Panc1 (cell line): Measurements from ENCODE around the gene CORO7. TPM values are rescaled to one million over a fixed set of nuclear protein-coding genes. Genes with fewer than 3 reads are reported as not detected.

Source experiments
- ATAC-seq: fragments of 200-7000 bp; cut with Tn5 transposase; 2 replicates; pipeline ENCODE4 v1.9.1; 2020; ENCODE audit warnings: mild to moderate bottlenecking, moderate library complexity
- BruUV-seq: library from RNA; stranded (reverse); fragments of 400-500 nt; replicated peaks from 2 replicates; lab custom pipeline; 2021; lab: Mats Ljungman, UMichigan
- CTCF ChIA-PET: fragments of 300-600 bp; sonication (Branson Sonifier 250); formaldehyde crosslinking; loops from one replicate; lab custom pipeline; 2022; ENCODE audit warnings: antibody characterized with exemption; lab: Charles Lee
- POLR2A ChIA-PET: fragments of 300-600 bp; sonication (Branson Sonifier 250); formaldehyde crosslinking; loops from one replicate; lab custom pipeline; 2022; ENCODE audit warnings: antibody characterized with exemption; lab: Charles Lee
- DNase-seq: peaks from one replicate; pipeline ENCODE4 v3.0.0-alpha.2; 2010; ENCODE audit warnings: low read depth, low spot score
- H3K27ac ChIP-seq: 2 replicates; pipeline ENCODE4 v1.5.1; 2011; ENCODE audit warnings: mild to moderate bottlenecking, low read length, inconsistent platforms
- H3K27me3 ChIP-seq: fragments of 200-500 bp; sonication (Bioruptor generic); 2 replicates; pipeline ENCODE4 v1.6.0; 2014; ENCODE audit warnings: low read length, inconsistent platforms; ENCODE audit not compliant: control insufficient read depth, insufficient read depth
- H3K36me3 ChIP-seq: fragments of 200-500 bp; sonication (Bioruptor generic); 2 replicates; pipeline ENCODE4 v1.5.1; 2014; ENCODE audit warnings: inconsistent platforms, mild to moderate bottlenecking, low read length, moderate library complexity; ENCODE audit not compliant: control insufficient read depth, insufficient read depth
- H3K4me1 ChIP-seq: 2 replicates; pipeline ENCODE4 v1.5.1; 2011; ENCODE audit warnings: inconsistent platforms, mild to moderate bottlenecking, low read length, moderate library complexity; ENCODE audit not compliant: control insufficient read depth, insufficient read depth
- H3K4me3 ChIP-seq, 2 experiments: 2 replicates each; pipeline ENCODE4 v1.5.1; 2011 to 2012; ENCODE audit warnings: low read depth in 2 of 2, low read length in 2 of 2, mild to moderate bottlenecking in 2 of 2, inconsistent platforms in 1 of 2, moderate library complexity in 1 of 2
- H3K9me3 ChIP-seq: fragments of 200-500 bp; sonication (Bioruptor generic); 2 replicates; pipeline ENCODE4 v1.5.1; 2014; ENCODE audit warnings: low read depth, mild to moderate bottlenecking, inconsistent platforms, low read length, moderate library complexity; ENCODE audit not compliant: control insufficient read depth, insufficient read depth
- POLR2AphosphoS5 ChIP-seq: IDR thresholded peaks from 2 replicates; pipeline ENCODE4 v1.6.1; 2012; ENCODE audit warnings: mild to moderate bottlenecking, low read depth, low read length, moderate library complexity
- SIN3A ChIP-seq: IDR thresholded peaks from 2 replicates; pipeline ENCODE4 v1.6.1; 2012; ENCODE audit warnings: low read depth, mild to moderate bottlenecking, low read length, moderate library complexity, borderline replicate concordance; ENCODE audit not compliant: insufficient read depth
- TCF7L2 ChIP-seq: IDR thresholded peaks from 2 replicates; pipeline ENCODE4 v1.6.1; 2011; ENCODE audit warnings: mild to moderate bottlenecking, low read depth, low read length, inconsistent platforms
- in situ Hi-C: cut with HindIII; loops from 2 replicates; pipeline ENCODE4 v1.10.0; 2016; ENCODE audit warnings: low sequenced_read_pairs, low pct_unique_long_range_greater_than_20kb
- intact Hi-C: fragments of 100-400 bp; cut with micrococcal nuclease; formaldehyde crosslinking; loops from one replicate; pipeline ENCODE4 v1.10.0; 2022; ENCODE audit not compliant: unreplicated experiment
- total RNA-seq: library from RNA; stranded (reverse); gene quantifications from one replicate; pipeline ENCODE4 v1.2.1, GENCODE V29; 2021; ENCODE audit not compliant: unreplicated experiment
- TF ChIP-seq, protein P1 (sequence below): fragments of 450-650 bp; IDR thresholded peaks from 2 replicates; pipeline ENCODE4 v1.5.1; 2017; ENCODE audit warnings: mild to moderate bottlenecking
- TF ChIP-seq, protein P2 (sequence below), 2 experiments: IDR thresholded peaks; 2 replicates each; pipeline ENCODE4 v1.6.1; 2011 to 2012; ENCODE audit warnings: low read depth in 2 of 2, control low read depth in 1 of 2, low read length in 1 of 2, mild to moderate bottlenecking in 1 of 2, moderate library complexity in 1 of 2; ENCODE audit not compliant: insufficient read depth in 1 of 2

CORO7 gene
- total RNA-seq, 1 experiment from 2014 or later = 37.5 TPM

DNA sequence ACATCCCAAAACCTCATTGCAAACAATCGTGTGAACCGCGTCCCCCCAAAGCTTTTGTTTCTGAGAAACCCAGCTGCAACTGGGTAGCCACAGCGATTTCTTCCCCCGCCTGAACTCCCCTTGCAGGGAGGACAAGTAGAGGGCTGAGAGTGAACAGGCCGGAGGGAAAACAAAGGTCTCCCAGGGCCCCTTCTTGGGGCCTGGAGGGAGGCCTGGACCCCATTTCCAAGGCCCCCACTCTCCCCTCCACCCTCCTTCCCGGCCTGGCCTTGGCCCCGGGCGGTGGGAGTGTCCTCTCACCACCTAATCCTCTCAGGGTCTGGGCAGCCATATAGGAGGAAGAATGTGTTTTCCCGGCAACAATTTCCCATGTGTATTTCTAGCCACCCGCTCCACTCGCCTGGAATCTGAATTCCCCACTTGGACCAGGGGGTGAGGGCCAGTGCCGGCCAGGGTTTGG lies 97.9 kb downstream of the CORO7 start:
- ChIA-PET POLR2A (no interaction called here), CTCF (no interaction called here)
- Histone ChIP-seq H3K27ac (peak overlapping the region; percentile 92), H3K4me3 (peak overlapping the region; percentile 88), H3K27me3 (no peaks in the 10 kb centered on the region), H3K36me3 (no peaks in the 10 kb centered on the region; the same call in 1 of the 2 replicates), H3K4me1 (peaks cover 58% of the 10 kb centered on the region), H3K9me3 (no peaks in the 10 kb centered on the region)
- TSS peak; percentile 84 for BruUV-seq
- in situ Hi-C loops = no loop called here
- ATAC-seq (no peak), DNase-seq (no peak)
- TF ChIP-seq POLR2AphosphoS5 = no peak
- TF ChIP-seq, protein P1, sequence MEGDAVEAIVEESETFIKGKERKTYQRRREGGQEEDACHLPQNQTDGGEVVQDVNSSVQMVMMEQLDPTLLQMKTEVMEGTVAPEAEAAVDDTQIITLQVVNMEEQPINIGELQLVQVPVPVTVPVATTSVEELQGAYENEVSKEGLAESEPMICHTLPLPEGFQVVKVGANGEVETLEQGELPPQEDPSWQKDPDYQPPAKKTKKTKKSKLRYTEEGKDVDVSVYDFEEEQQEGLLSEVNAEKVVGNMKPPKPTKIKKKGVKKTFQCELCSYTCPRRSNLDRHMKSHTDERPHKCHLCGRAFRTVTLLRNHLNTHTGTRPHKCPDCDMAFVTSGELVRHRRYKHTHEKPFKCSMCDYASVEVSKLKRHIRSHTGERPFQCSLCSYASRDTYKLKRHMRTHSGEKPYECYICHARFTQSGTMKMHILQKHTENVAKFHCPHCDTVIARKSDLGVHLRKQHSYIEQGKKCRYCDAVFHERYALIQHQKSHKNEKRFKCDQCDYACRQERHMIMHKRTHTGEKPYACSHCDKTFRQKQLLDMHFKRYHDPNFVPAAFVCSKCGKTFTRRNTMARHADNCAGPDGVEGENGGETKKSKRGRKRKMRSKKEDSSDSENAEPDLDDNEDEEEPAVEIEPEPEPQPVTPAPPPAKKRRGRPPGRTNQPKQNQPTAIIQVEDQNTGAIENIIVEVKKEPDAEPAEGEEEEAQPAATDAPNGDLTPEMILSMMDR = no peak
- intact Hi-C loops = no loop called here

DNA sequence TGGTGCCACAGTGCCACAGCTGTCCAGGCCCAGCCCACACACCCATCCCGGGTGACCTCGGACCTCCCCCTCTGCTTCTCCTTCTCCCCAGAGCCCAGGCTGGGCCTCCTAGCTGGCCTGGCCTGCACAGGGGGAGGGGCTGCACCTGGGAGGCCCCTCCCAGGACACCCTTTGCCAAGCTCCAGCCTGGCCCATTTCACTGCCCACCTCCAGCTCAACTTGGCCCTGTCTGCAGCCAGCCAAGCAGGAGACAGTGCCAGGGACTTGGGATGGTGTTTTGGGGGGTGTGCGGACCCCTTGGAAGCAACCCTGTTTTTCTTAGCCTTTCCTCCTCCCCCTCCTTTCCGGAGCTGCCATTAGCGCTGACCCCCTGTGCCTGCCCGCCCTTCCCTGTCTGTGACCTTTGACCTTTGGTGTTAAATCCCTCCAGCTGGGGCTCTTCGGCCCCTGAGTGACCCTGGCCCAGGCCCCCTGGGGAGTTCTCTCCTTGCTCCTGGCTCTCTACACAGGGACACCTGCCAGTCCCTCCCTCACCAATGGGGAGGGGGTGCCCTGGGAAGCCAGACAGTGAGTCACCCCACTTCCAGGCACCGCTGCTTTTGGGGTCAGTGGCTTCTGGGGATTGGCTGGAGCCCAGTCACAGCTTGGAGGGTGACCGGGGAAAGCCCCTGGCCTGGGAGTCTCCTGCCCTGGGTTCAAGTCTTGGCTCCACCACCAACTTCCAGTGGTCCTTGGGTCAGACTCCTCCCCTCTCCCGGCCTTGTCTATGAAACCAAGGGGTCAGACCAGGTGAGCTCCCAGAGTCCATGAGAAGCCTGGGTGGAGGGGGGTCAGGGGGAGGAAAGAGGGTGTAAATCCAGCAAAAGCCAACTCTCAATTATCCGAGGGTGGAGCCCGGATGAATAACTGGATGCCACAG lies 98.6 kb downstream of the CORO7 start:
- Histone ChIP-seq H3K27me3 (no peaks in the 10 kb centered on the region), H3K36me3 (no peaks in the 10 kb centered on the region; the same call in 1 of the 2 replicates), H3K9me3 (no peaks in the 10 kb centered on the region), H3K4me1 (peaks cover 51% of the 10 kb centered on the region), H3K27ac (peak overlapping the region; percentile 92), H3K4me3 (peak overlapping the region; percentile 88)
- POLR2A ChIA-PET = no interaction called here
- CTCF ChIA-PET = interaction anchor here (1.2 kb wide), 1 partner anchor 27 kb away, joined by 5 read pairs; no protein-coding TSS in a partner anchor
- ATAC-seq = peak; percentile 57
- in situ Hi-C loops (no loop called here), intact Hi-C loops (no loop called here)
- no peak for DNase-seq
- BruUV-seq = no TSS peak
- TF ChIP-seq, protein P2, sequence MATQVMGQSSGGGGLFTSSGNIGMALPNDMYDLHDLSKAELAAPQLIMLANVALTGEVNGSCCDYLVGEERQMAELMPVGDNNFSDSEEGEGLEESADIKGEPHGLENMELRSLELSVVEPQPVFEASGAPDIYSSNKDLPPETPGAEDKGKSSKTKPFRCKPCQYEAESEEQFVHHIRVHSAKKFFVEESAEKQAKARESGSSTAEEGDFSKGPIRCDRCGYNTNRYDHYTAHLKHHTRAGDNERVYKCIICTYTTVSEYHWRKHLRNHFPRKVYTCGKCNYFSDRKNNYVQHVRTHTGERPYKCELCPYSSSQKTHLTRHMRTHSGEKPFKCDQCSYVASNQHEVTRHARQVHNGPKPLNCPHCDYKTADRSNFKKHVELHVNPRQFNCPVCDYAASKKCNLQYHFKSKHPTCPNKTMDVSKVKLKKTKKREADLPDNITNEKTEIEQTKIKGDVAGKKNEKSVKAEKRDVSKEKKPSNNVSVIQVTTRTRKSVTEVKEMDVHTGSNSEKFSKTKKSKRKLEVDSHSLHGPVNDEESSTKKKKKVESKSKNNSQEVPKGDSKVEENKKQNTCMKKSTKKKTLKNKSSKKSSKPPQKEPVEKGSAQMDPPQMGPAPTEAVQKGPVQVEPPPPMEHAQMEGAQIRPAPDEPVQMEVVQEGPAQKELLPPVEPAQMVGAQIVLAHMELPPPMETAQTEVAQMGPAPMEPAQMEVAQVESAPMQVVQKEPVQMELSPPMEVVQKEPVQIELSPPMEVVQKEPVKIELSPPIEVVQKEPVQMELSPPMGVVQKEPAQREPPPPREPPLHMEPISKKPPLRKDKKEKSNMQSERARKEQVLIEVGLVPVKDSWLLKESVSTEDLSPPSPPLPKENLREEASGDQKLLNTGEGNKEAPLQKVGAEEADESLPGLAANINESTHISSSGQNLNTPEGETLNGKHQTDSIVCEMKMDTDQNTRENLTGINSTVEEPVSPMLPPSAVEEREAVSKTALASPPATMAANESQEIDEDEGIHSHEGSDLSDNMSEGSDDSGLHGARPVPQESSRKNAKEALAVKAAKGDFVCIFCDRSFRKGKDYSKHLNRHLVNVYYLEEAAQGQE (IDR thresholded peaks at IDR 0.05; ENCODE audit: insufficient read depth in 1 of 2, low read depth in 2 of 2, low read length in 1 of 2) = 0 out of 4 replicates have a peak, but pooled peaks of 1 of the 2 experiments have one; percentile 37
- TF ChIP-seq, protein P1 = no peak
- no peak for TF ChIP-seq SIN3A
- no peak for TF ChIP-seq TCF7L2
- peak; percentile 60 for TF ChIP-seq POLR2AphosphoS5
